Loucy (cell line): ENCODE measurements around the gene DIRAS3.

ENCODE experiments used
- H2AFZ ChIP-seq: fragments of 200-600 bp; sonication (generic); 2 replicates; pipeline ENCODE4 v1.6.0; 2016; ENCODE audit warnings: antibody characterized with exemption, mild to moderate bottlenecking, low read length, moderate library complexity
- H3F3A ChIP-seq: fragments of 200-600 bp; 2 replicates; pipeline ENCODE4 v1.6.0; 2016; ENCODE audit warnings: antibody characterized with exemption, low read depth, mild to moderate bottlenecking
- H3K27me3 ChIP-seq: fragments of 200-600 bp; sonication (generic); 2 replicates; pipeline ENCODE4 v1.6.1; 2014; ENCODE audit warnings: low read length, mild to moderate bottlenecking; ENCODE audit not compliant: insufficient read depth, poor library complexity, severe bottlenecking
- H3K36me3 ChIP-seq: fragments of 200-600 bp; sonication (generic); 2 replicates; pipeline ENCODE4 v1.6.1; 2016; ENCODE audit warnings: low read length; ENCODE audit not compliant: insufficient read depth
- H3K4me1 ChIP-seq: fragments of 200-600 bp; sonication (generic); 2 replicates; pipeline ENCODE4 v1.5.1; 2014; ENCODE audit warnings: low read length, mild to moderate bottlenecking; ENCODE audit not compliant: insufficient read depth, poor library complexity, severe bottlenecking
- H3K4me2 ChIP-seq: fragments of 200-600 bp; sonication (generic); 2 replicates; pipeline ENCODE4 v1.6.0; 2014; ENCODE audit warnings: antibody characterized with exemption, low read length, low read depth, mild to moderate bottlenecking; ENCODE audit not compliant: poor library complexity, severe bottlenecking
- H3K4me3 ChIP-seq: fragments of 200-600 bp; sonication (generic); 2 replicates; pipeline ENCODE4 v1.5.1; 2014; ENCODE audit warnings: low read length, mild to moderate bottlenecking, mixed read lengths; ENCODE audit not compliant: poor library complexity, severe bottlenecking
- H3K79me2 ChIP-seq: fragments of 200-600 bp; sonication (generic); 2 replicates; pipeline ENCODE4 v1.6.1; 2014; ENCODE audit warnings: low read length; ENCODE audit not compliant: insufficient read depth
- H3K9ac ChIP-seq: fragments of 200-600 bp; sonication (generic); 2 replicates; pipeline ENCODE4 v1.6.0; 2014; ENCODE audit warnings: mild to moderate bottlenecking, low read depth, low read length, moderate library complexity; ENCODE audit not compliant: poor library complexity, severe bottlenecking
- H3K9me2 ChIP-seq: fragments of 200-600 bp; sonication (generic); replicated peaks from 2 replicates; pipeline ENCODE4 v1.6.1; 2016; ENCODE audit warnings: low read depth, low read length, mixed read lengths
- H3K9me3 ChIP-seq: fragments of 200-600 bp; sonication (generic); 2 replicates; pipeline ENCODE4 v1.6.1; 2014; ENCODE audit warnings: mild to moderate bottlenecking, antibody characterized with exemption, low read length, low read depth; ENCODE audit not compliant: insufficient read depth
- H4K20me1 ChIP-seq: fragments of 200-600 bp; sonication (generic); 2 replicates; pipeline ENCODE4 v1.6.0; 2014; ENCODE audit warnings: antibody characterized with exemption, low read length, mild to moderate bottlenecking; ENCODE audit not compliant: insufficient read depth, poor library complexity, severe bottlenecking
- EZH2phosphoT487 ChIP-seq: fragments of 200-600 bp; IDR thresholded peaks from 2 replicates; pipeline ENCODE4 v1.6.1; 2018; ENCODE audit warnings: antibody characterized with exemption, mild to moderate bottlenecking, moderate library complexity, borderline replicate concordance
- TF ChIP-seq, protein P1 (sequence below): fragments of 200-600 bp; sonication (generic); conservative IDR thresholded peaks from 2 replicates; pipeline ENCODE4 v1.5.1; 2014; ENCODE audit warnings: mild to moderate bottlenecking, antibody characterized with exemption, low read length

The DIRAS3 gene

DNA sequence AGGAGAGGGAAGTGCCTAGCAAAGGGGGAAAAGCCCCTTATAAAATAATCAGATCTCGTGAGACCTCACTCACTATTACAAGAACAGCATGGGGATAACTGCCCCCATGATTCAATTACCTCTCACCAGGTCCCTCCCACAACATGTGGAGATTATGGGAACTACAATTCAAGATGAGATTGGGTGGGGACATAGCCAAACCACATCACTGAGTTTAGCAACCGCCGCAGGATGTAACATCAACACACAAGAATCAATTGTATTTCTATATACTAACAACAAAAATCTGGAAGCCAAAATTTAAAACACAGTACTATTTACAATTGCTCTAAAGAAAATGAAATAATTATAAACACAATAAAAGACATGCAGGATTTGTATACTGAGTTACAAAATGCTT is 21.9 kb downstream of the DIRAS3 start:
- H2AFZ ChIP-seq, result no peak overlapping the region
- no peaks in the 10 kb centered on the region for H4K20me1 ChIP-seq
- no peak overlapping the region for H3K4me3 ChIP-seq
- no peaks in the 10 kb centered on the region for H3K79me2 ChIP-seq
- H3K4me1 ChIP-seq, result no peaks in the 10 kb centered on the region
- H3K9me2 ChIP-seq, result no peaks in the 10 kb centered on the region
- H3K4me2 ChIP-seq, result no peak overlapping the region
- H3F3A ChIP-seq, result no peaks in the 10 kb centered on the region
- H3K9ac ChIP-seq, result no peak overlapping the region
- no peaks in the 10 kb centered on the region for H3K9me3 ChIP-seq
- no peaks in the 10 kb centered on the region for H3K27me3 ChIP-seq
- TF ChIP-seq, protein P1, sequence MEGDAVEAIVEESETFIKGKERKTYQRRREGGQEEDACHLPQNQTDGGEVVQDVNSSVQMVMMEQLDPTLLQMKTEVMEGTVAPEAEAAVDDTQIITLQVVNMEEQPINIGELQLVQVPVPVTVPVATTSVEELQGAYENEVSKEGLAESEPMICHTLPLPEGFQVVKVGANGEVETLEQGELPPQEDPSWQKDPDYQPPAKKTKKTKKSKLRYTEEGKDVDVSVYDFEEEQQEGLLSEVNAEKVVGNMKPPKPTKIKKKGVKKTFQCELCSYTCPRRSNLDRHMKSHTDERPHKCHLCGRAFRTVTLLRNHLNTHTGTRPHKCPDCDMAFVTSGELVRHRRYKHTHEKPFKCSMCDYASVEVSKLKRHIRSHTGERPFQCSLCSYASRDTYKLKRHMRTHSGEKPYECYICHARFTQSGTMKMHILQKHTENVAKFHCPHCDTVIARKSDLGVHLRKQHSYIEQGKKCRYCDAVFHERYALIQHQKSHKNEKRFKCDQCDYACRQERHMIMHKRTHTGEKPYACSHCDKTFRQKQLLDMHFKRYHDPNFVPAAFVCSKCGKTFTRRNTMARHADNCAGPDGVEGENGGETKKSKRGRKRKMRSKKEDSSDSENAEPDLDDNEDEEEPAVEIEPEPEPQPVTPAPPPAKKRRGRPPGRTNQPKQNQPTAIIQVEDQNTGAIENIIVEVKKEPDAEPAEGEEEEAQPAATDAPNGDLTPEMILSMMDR, result 0 out of 2 replicates have a peak, but pooled peaks have one; percentile 16
- TF ChIP-seq EZH2phosphoT487, result no peak
- no peaks in the 10 kb centered on the region for H3K36me3 ChIP-seq

DNA sequence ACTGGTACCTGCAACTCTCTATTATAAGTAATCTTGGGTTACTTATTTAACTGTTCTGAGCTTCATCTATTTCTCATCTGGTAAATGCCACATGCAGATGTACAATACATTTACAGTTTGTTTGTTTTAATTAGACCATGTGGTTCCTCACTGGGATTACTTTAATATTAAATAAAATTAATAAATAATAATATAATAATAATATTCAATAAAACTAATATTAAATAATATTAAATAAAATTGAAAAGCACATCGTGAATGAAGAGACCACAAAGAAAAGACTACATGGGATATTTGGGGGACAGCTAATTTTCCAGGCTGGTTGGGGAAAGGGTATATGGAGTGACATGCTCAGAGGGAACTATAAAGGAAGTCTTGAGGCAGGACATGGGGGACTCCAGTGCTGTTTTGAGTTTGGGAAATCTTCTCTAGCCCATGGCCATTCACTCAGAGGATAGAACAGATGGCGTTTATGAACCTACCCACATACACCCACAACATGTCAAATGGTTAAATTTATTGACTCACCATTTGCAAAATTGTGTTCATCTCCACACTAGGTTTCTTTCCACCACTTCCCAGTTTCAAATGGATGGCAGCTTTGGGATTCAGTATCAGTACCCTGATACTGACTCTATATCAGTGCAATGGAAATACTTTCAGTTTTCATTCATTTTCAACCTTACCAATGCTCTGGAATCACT is 25.6 kb downstream of the DIRAS3 start:
- Histone ChIP-seq H3K79me2 (no peaks in the 10 kb centered on the region), H2AFZ (no peak overlapping the region), H3K27me3 (no peaks in the 10 kb centered on the region), H3K4me2 (no peak overlapping the region), H4K20me1 (no peaks in the 10 kb centered on the region), H3K4me3 (no peak overlapping the region), H3K9me3 (no peaks in the 10 kb centered on the region), H3F3A (no peaks in the 10 kb centered on the region), H3K36me3 (no peaks in the 10 kb centered on the region), H3K9me2 (no peaks in the 10 kb centered on the region), H3K4me1 (no peaks in the 10 kb centered on the region), H3K9ac (no peak overlapping the region)
- TF ChIP-seq, protein P1, result no peak
- no peak for TF ChIP-seq EZH2phosphoT487

DNA sequence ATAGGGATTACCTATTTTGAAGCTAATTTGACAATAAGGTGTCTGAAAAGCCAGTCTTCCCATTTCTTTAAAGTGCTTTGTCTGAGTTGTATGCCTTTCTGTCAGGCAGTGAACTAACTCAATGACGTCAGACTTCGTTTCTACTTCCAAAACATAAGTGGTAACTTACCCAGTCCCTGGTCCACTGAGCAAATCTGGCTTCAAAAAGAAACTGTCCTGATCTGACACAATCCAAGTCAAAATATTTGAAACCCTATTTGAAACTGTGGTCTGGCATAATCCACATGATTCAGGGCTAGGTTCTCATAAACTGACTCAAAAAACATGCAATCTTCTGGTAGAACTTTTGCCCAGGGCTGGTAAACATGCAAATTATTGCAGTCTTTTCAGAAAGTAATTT is 34.0 kb downstream of the DIRAS3 start:
- Histone ChIP-seq H3K9ac (no peak overlapping the region), H3K36me3 (no peaks in the 10 kb centered on the region), H3K27me3 (no peaks in the 10 kb centered on the region), H4K20me1 (no peaks in the 10 kb centered on the region), H3K4me3 (no peak overlapping the region), H3K9me3 (no peaks in the 10 kb centered on the region), H3K79me2 (no peaks in the 10 kb centered on the region), H3F3A (no peaks in the 10 kb centered on the region), H2AFZ (no peak overlapping the region), H3K4me1 (no peaks in the 10 kb centered on the region), H3K9me2 (no peaks in the 10 kb centered on the region), H3K4me2 (no peak overlapping the region)
- no peak for TF ChIP-seq EZH2phosphoT487
- TF ChIP-seq, protein P1, result no peak
